Glutamatergic neuron (in vitro differentiated cells): Measurements from ENCODE around the gene CAPN14. TPM values are rescaled to one million over a fixed set of nuclear protein-coding genes. Genes with fewer than 3 reads are reported as not detected.

Experiments used
- DNase-seq: peaks from one replicate; pipeline ENCODE4 v3.0.0; 2022
- H3K27ac Mint-ChIP-seq: one replicate; pipeline ENCODE4 v1.8.0; 2020; ENCODE audit warnings: mild to moderate bottlenecking, mixed read lengths, inconsistent platforms; ENCODE audit not compliant: unreplicated experiment
- H3K27me3 Mint-ChIP-seq: one replicate; pipeline ENCODE4 v1.8.0; 2020; ENCODE audit warnings: mild to moderate bottlenecking, moderate library complexity, mixed read lengths, inconsistent platforms; ENCODE audit not compliant: unreplicated experiment
- H3K36me3 Mint-ChIP-seq: one replicate; pipeline ENCODE4 v1.8.0; 2020; ENCODE audit warnings: mild to moderate bottlenecking, mixed read lengths, inconsistent platforms; ENCODE audit not compliant: unreplicated experiment
- H3K4me1 Mint-ChIP-seq: one replicate; pipeline ENCODE4 v1.8.0; 2020; ENCODE audit warnings: mild to moderate bottlenecking, low read depth, mixed read lengths, inconsistent platforms; ENCODE audit not compliant: unreplicated experiment
- H3K4me3 Mint-ChIP-seq: one replicate; pipeline ENCODE4 v1.8.0; 2020; ENCODE audit warnings: mild to moderate bottlenecking, mixed read lengths, inconsistent platforms; ENCODE audit not compliant: unreplicated experiment
- H3K9me3 Mint-ChIP-seq: one replicate; pipeline ENCODE4 v1.8.0; 2020; ENCODE audit warnings: mild to moderate bottlenecking, moderate library complexity, mixed read lengths, inconsistent platforms; ENCODE audit not compliant: unreplicated experiment
- total RNA-seq: library from RNA; stranded (reverse); fragmentation: NEBNext Ultra II Directional; extraction: Animal tissue kit (Norgen Biotek cat#: 25700); gene quantifications from one replicate; pipeline ENCODE4 v1.2.1, GENCODE V29; 2021; ENCODE audit not compliant: unreplicated experiment
- TF ChIP-seq, protein P1 (sequence below): fragments of 200-600 bp; sonication (generic); IDR thresholded peaks from one replicate; pipeline ENCODE4 v1.5.0; 2021; ENCODE audit not compliant: partially characterized antibody, unreplicated experiment

The CAPN14 gene
- total RNA-seq, 1 donor from 2014 or later, result 0.25 TPM

- peaks cover 11% of the 10 kb centered on the region for H3K9me3 Mint-ChIP-seq
- no peak overlapping the region for H3K4me3 Mint-ChIP-seq
- peaks cover 40% of the 10 kb centered on the region for H3K4me1 Mint-ChIP-seq
- H3K27me3 Mint-ChIP-seq, result peaks cover 14% of the 10 kb centered on the region
- TF ChIP-seq, protein P1, sequence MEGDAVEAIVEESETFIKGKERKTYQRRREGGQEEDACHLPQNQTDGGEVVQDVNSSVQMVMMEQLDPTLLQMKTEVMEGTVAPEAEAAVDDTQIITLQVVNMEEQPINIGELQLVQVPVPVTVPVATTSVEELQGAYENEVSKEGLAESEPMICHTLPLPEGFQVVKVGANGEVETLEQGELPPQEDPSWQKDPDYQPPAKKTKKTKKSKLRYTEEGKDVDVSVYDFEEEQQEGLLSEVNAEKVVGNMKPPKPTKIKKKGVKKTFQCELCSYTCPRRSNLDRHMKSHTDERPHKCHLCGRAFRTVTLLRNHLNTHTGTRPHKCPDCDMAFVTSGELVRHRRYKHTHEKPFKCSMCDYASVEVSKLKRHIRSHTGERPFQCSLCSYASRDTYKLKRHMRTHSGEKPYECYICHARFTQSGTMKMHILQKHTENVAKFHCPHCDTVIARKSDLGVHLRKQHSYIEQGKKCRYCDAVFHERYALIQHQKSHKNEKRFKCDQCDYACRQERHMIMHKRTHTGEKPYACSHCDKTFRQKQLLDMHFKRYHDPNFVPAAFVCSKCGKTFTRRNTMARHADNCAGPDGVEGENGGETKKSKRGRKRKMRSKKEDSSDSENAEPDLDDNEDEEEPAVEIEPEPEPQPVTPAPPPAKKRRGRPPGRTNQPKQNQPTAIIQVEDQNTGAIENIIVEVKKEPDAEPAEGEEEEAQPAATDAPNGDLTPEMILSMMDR, result no peak
- H3K27ac Mint-ChIP-seq, result peak overlapping the region; percentile 67
- H3K36me3 Mint-ChIP-seq, result no peaks in the 10 kb centered on the region
- DNase-seq, result no peak
These were observed 85.4 kb downstream of the CAPN14 start for GRCh38 chr2:31131871-31132270.

GRCh38 chr2:31129375-31130171 lies 87.7 kb downstream of the CAPN14 start:
- peak overlapping the region; percentile 63 for H3K4me3 Mint-ChIP-seq
- H3K27me3 Mint-ChIP-seq, result peaks cover 5% of the 10 kb centered on the region

GRCh38 chr2:31127931-31128330 lies 89.4 kb downstream of the CAPN14 start:
- Mint-ChIP-seq H3K27me3 (peaks cover 7% of the 10 kb centered on the region), H3K9me3 (peaks cover 11% of the 10 kb centered on the region)
- DNase-seq, result no peak

More at GRCh38 chr2:31129375-31130171, 87.7 kb downstream of the CAPN14 start:
- Mint-ChIP-seq H3K27ac (peak overlapping the region; percentile 29), H3K9me3 (peaks cover 11% of the 10 kb centered on the region), H3K36me3 (no peaks in the 10 kb centered on the region), H3K4me1 (peaks cover 39% of the 10 kb centered on the region)
- TF ChIP-seq, protein P1, result no peak
- DNase-seq, result no peak

DNA sequence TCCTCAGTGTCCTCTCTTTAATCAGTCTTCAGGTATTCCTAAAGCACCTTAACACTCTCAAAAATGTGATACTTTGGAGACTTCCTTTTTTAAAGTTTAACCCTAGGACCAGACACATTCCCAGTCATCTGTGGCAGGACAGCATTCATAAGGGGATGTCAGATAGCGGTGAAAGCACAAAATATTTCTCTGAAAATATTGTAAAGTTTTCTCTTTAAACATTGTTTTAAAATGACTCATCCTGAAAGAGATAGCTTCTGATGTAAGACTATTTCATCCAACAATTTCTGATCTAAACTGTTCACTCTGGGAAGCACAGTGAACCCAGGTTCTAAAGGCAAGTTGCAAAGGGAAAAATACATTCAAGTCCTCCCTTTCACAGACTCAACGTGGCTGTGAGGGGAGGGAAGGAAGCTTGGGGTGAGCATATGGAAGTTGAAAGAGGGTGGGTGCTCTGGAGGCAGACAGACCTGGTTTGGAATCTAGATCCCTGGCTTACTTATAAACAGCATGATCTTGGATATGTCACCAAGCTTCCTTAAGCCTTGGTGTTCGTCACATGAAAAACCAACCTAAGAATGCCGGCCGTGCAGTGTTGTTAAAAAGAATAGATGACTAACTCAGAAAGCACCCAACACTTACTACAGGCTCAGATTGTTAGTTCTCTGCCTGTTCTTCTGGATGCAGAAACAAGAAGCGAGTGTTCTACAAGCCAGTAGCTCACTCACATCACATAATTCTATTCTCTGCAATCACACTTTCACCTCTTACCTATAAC lies 91.2 kb downstream of the CAPN14 start:
- no peak for DNase-seq
- TF ChIP-seq, protein P1, result no peak
- peaks cover 29% of the 10 kb centered on the region for H3K4me1 Mint-ChIP-seq
- peaks cover 7% of the 10 kb centered on the region for H3K27me3 Mint-ChIP-seq
- no peak overlapping the region for H3K4me3 Mint-ChIP-seq
- H3K36me3 Mint-ChIP-seq, result peaks cover 4% of the 10 kb centered on the region
- H3K27ac Mint-ChIP-seq, result no peak overlapping the region
- peaks cover 5% of the 10 kb centered on the region for H3K9me3 Mint-ChIP-seq

More at GRCh38 chr2:31127931-31128330, 89.4 kb downstream of the CAPN14 start:
- H3K27ac Mint-ChIP-seq, result no peak overlapping the region
- TF ChIP-seq, protein P1, result no peak
- H3K4me1 Mint-ChIP-seq, result peaks cover 40% of the 10 kb centered on the region
- H3K36me3 Mint-ChIP-seq, result peaks cover 4% of the 10 kb centered on the region
- H3K4me3 Mint-ChIP-seq, result no peak overlapping the region
